Tibial nerve (tissue), 4 donors: ENCODE results near the gene CDKN2C.
"Not testable (repeated sequence)": the region's sequence is repeated elsewhere in the genome, so short reads cannot be mapped to it uniquely, and the experiment has no call there.

Experiments
- CTCF ChIP-seq, 5 experiments: fragments of 200-600 bp in 3 of 5; fragments of 450-650 bp in 2 of 5; sonication (generic) in 3 of 5; IDR thresholded peaks; one replicate each; pipeline ENCODE4 v1.5.1; 2016 to 2019; ENCODE audit warnings: antibody characterized with exemption in 5 of 5, mild to moderate bottlenecking in 3 of 5, moderate library complexity in 2 of 5
- EP300 ChIP-seq, 2 donors: sonication (generic); formaldehyde crosslinking; IDR thresholded peaks; one replicate each; pipeline ENCODE4 v1.6.1; 2017; ENCODE audit warnings: antibody characterized with exemption in 2 of 2, mild to moderate bottlenecking in 1 of 2

GRCh38 chr1:51005549-51005948 is 35.5 kb downstream of the CDKN2C start:
- not testable (repeated sequence) for TF ChIP-seq CTCF, EP300 (IDR thresholded peaks at IDR 0.05)
